ENCODE measurements around the gene JMJD6. TPM values are rescaled to one million over a fixed set of nuclear protein-coding genes. Genes with fewer than 3 reads are reported as not detected.
"Not testable (repeated sequence)": the region's sequence is repeated elsewhere in the genome, so short reads cannot be mapped to it uniquely, and the experiment has no call there.

JMJD6 gene
- total RNA-seq, 1 donor from 2014 or later, result 60.7 TPM

DNA sequence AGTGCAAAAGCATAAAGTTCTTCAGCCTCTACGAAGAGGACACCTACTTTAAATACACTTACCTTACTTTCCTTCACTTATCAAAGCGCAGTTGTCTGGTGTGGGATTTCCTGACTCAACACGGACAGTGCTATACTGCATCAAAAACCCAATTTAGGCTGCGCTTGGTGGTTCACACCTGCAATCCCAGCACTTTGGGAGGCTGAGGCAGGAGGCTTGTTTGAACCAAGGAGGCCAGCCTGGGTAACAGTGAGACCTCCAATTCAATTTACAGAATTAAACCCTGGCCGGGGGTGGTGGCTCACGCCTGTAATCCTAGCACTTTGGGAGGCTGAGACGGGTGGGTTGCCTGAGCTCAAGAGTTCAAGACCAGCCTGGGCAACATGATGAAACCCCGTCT lies 4.1 kb downstream of the JMJD6 start:
- no peak for DNase-seq (ENCODE audit: low spot score)
- intact Hi-C loops (cut with DNase I), result no loop called here

DNA sequence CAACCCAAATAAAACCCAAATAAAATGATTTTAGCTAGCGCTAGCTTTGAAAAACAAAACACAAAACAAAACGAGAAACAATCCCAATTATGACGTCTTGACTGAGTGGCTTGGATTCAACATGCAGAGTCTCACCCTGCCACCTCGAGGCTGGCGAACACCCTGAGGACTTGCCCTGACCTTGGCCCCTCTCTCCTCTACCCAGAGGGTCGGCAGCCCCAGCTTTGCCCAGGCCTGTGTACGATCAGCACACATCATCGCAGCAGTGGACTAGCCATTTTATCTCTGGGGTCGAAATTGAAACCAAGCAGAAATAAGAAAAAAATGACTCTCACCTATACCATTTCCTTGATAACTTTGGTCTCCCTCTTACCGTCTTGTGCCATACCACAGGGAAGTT lies 4.9 kb downstream of the JMJD6 start:
- no peak for DNase-seq (ENCODE audit: low spot score)
- intact Hi-C loops (cut with DNase I), result no loop called here

DNA sequence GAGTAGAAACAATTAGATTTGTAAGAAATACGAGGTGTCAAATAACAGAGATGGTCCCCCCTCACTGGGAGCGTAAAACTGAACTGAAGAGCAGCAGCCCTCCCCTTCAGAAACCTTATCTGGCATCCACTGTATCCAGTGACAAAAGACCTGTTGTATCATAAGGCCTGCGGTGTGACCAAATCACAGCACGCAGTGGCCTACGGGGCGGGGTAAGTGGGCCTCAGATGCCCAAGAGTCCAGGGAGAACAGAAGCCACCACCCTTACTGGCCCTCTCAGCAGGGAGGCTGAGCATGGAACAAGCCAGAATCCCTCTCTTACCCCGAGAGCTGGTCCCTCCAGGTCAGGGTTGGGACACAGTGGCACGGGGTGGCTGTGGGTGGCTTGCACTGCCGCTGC lies 5.5 kb downstream of the JMJD6 start:
- no peak for DNase-seq (ENCODE audit: low spot score)
- intact Hi-C loops (cut with DNase I), result no loop called here

DNA sequence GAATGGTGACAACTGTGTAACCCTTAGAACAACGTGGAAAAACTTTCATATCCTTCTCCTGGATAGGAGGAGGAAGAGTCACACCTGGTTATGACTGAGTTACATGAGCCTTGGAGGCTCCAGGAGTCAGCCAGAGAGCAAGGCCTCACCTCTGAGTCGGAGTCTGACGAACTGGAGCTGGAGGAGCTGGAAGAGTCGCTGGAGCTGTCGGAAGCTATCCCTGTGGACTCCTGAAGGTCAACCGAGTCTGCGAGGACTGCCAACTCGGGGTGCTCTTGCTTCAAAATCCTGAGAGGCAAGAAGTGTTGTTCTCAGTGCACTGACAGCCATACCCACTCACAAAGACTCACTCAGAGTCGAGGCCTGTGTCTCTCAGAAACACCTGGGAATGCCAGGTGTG lies 6.2 kb downstream of the JMJD6 start:
- DNase-seq (ENCODE audit: low spot score), result no peak
- intact Hi-C loops (cut with DNase I), result no loop called here

DNA sequence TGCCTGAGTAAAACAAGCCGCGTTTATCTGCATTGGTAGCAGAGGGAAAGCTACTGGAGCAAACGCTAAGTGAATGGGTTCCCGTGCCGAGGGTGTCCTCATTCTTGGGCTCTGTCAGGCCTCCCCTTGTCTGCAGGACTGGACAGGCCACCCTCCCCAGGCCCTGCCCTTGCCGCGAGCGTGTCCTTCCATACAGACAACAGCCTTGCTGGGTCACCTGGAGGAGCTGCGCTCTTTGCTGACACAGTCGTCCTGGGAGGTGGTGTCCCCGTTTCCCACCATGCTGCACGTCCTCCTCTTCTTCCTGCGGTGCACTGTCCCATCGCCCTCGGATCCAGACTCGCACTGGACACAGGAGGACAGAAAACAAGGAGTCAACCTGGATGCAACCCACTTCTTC lies 7.9 kb downstream of the JMJD6 start:
- DNase-seq (ENCODE audit: low spot score), result no peak
- intact Hi-C loops (cut with DNase I), result loop anchor here (5.0 kb wide), 4 partner anchors 36 to 191 kb away; partner anchors contain the start of gene PRCD

DNA sequence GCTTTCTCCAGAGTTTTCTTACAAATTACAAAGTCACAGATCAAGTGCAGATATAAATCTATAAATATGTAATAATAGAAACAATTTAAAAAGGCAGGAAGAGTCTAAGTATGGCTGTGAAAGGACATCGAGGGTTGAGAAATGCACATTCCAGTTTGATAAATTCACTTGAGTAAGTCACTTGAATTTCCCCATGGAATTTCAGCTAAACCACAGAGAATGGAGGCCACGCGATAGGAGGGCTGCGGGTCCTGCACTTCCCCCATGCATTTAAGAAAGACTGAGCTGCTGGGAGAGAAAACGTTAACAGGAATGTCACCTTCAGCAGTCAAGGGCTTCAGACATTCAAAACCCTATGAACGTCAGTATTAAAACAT lies 9.6 kb downstream of the JMJD6 start:
- intact Hi-C loops (cut with DNase I), result loop anchor here (5.0 kb wide), 4 partner anchors 35 to 190 kb away; partner anchors contain the start of gene PRCD
- no peak for DNase-seq (ENCODE audit: low spot score)

DNA sequence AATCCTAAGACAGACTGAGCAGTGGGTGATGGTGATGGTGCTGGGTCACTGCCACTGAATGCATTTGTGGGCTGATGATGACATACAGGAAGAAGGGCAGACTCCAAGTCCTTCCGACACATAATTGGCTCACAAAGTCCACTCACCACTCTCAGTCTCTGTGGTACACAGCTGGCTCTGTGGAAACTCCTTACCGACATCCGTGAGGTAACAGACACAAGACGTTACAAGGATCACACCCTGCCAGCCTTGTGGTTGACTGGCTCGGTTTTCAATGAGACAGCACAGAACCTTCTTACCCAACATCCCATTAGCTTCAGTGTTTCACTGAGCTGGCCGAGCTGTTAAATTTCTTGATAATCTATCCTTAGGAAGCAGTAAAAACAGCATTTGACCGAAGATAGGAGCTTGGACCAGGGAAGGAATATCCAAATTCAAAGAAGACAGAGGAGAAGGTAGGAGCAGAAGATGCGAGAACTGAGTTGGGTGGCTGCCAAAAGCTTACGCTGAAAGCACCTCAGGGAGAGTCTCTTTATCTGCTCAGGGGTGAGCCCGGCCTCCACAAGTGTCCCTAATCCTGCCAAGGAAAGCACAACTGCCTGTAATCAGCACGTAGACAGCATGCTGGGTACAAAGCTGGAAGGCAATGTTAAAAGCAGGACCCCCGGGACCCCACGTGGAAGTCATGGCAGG lies 10.1 kb downstream of the JMJD6 start:
- intact Hi-C loops (cut with DNase I), result loop anchor here (5.0 kb wide), 4 partner anchors 34 to 189 kb away; partner anchors contain the start of gene PRCD
- DNase-seq (ENCODE audit: low spot score), result peak; percentile 87

DNA sequence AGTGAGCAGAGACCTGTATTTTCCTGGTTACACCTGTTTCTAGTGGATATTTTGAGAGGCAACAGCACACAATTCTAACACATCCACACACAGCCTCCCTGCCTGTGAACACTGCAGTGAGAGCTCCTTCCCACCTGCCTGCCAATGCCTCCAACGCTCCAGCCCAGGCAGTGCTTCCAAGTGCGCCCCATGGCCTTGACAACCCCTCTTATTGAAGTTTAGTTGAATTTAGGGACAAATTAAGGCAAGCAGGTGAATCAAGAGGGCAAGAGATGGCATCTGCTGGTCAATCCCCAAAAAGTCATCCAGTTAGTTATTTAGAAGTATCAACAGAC lies 10.9 kb downstream of the JMJD6 start:
- intact Hi-C loops (cut with DNase I), result loop anchor here (5.0 kb wide), 4 partner anchors 33 to 188 kb away; partner anchors contain the start of gene PRCD
- DNase-seq (ENCODE audit: low spot score), result no peak

DNA sequence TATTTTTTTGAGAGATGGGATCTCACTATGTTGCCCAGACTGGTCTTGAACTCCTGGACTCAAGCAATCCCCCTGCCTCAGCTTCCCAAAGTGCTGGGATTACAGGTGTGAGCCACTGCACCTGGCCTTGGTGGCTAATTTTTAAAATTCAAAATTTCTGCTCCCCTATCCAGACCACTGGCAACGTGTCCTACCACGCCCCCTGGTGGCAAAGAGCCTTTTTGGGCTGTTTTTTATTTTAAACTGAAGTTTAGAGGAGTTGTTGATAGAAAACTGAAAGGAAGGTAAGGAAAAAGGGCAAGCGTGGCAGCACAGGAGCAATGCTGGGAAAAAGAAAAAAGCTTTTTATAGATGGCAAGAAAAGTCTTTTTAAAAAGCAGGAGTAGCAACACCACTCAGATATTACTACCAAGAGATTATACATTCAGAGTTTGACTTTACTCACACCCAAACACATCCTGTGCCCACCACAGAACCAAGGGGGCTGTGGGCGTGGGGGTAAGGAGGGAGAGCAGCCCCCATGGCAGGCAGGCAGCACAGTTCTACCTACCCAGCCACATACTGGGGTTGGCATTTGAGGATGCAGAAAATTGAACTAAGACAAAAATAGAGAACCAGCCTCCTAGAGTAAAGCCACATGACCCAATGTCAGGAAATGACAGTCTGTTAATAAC lies 11.4 kb downstream of the JMJD6 start:
- intact Hi-C loops (cut with DNase I), result loop anchor here (5.0 kb wide), 6 partner anchors 33 to 188 kb away; partner anchors contain the start of gene PRCD

DNA sequence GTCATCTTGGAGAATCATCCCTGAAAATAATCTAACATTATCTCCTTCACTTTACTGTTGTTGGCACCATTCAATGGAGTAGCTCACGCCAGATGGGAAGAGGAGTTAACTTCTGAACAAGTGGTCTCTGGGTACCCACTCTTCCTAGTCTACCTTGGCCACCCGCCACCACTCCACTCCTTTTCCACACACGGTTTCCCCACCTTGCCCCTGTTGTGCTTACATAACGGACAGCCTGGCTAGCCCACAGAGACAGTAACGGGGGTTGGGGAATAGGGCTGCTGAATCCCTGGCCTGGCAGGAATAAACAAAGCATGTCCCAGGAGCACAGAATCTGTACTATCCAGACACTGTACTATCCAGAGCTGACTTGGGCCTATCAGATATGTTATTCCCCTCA lies 12.1 kb downstream of the JMJD6 start:
- intact Hi-C loops (cut with DNase I), result loop anchor here (5.0 kb wide), 2 partner anchors 42 to 157 kb away; no protein-coding TSS in a partner anchor
- no peak for DNase-seq (ENCODE audit: low spot score)

More for the DNA sequence above, 11.4 kb downstream of the JMJD6 start:
- DNase-seq (ENCODE audit: low spot score), result peak; percentile 88

DNA sequence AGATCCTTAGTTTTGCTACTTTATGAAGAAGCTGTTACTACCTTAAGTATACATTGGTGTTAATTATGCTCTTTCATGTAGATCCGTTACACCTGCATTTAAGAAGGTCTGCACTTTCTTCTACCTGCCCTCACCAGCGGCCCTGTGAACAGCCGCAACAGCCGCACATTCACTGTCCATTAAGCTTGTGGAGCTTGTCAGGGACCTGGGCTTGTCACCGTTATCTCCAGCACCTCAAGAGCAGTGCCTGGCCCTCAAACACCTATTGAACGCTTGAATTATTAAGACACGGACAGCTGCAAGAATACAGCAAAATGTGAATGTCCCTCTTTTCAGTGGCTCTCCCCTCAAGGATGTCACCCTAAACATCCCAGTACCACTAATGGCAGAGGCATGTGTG lies 12.6 kb downstream of the JMJD6 start:
- DNase-seq (ENCODE audit: low spot score), result no peak
- intact Hi-C loops (cut with DNase I), result loop anchor here (5.0 kb wide), 2 partner anchors 41 to 156 kb away; no protein-coding TSS in a partner anchor

DNA sequence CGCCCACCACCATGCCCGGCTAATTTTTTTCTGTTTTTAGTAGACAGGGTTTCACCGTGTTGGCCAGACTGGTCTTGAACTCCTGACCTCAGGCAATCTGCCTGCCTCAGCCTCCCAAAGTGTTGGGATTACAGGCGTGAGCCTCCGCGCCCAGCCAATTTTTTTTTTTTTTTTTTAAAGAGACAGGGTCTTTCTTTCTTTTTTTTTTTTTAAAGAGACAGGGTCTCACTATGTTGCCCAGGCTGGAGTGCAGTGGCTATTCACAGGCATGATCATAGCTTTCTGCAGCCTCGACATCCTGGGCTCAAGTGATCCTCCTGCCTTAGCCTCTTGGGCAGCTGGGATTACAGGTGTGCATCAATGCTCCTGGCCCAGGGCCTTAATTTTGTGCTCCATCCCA lies 14.1 kb downstream of the JMJD6 start:
- intact Hi-C loops (cut with DNase I), result loop anchor here (5.0 kb wide), 2 partner anchors 40 to 155 kb away; no protein-coding TSS in a partner anchor
- DNase-seq (ENCODE audit: low spot score), result not testable (repeated sequence)

DNA sequence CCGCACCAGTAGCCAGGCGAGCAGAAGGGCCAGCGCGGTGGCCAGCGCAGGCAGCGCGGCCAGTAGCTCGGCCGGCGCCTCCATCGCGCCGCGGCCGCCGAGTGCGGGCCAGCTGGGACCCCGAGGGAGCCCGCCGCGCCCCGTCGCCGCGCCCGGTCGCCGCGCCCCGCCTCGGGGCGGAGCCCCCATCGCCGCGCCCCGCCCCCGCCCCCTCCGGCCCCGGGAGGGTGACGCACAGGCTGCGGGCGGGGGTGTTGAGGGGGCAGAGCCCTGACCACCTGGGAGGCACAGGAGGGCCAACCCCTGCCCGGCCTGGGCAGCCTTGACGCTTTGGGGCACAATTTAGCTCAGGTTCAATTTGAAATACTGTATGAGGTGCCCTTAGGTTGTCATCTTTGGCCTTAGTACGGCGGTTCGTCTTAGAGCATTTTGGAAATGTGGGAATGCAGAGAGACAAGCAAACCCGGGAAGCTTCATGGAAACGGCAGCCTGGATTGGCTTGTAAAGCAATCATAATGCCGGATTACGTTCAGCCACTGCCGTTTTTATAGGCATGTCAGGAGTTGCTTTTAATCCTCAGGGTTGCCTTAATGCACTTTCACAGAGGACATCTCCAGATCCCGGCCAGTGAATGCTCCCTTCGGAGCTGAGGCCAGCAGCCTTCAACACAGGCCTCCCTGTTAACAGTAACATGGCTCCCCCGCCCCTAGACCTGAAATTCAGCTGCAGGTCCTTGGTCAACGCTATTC lies 15.4 kb downstream of the JMJD6 start, which contains the start of gene MXRA7:
Gene MXRA7 (minus strand): TSS at position 103 of the 749 bp plus-strand sequence. CDS start 19 bp downstream, at position 84.
- intact Hi-C loops (cut with DNase I), result loop anchor here (5.0 kb wide), 2 partner anchors 39 to 154 kb away; no protein-coding TSS in a partner anchor
- DNase-seq (ENCODE audit: low spot score), result peak; percentile 88

DNA sequence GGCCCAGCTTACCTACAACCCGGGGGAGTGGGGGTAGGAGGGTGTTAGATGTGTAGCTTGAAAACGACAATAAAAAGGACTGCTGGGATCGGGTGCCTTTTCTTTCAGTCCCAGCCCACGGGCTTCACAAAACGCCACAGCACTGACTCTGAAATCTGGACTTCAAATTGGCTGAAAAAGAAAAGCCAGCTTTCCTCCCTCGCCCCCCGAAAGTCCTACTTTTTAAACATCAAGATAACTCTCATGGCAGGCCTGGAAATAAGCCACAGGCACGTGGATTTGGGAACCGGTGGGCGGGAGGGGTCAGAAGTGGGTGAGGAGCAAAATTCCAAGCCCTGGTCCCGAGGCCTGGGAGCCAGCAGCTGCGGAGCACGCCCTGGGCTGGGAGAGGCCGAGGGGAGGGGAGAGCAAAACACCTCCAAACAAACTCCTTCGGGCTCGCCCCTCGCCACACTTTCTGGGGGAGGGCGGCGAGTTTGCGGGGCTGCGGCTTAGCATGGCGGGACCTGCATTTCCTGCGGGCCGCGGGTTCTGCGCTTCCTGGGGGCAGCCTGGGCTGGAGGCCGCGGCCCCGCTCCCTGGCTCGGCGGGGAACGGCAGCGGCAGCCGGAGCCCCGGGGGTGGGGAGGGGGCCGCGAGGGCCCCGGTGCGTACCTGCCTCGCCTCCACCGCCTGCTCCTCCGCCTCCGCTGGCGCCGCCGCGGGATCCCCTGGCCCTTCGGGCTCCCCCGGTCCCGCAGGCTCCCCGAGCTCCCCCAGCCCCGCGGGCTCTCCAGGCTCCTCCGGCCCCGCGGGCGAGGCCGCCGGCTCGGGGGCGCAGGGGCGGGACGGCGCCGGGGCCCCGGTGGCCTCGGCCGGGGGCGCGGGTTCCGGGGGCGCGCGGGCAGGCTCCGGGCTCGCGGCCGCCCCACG lies 16.2 kb downstream of the JMJD6 start:
- intact Hi-C loops (cut with DNase I), result loop anchor here (1.0 to 5.0 kb wide), 4 partner anchors 10 to 153 kb away; no protein-coding TSS in a partner anchor
- not testable (repeated sequence) for DNase-seq (ENCODE audit: low spot score)

DNA sequence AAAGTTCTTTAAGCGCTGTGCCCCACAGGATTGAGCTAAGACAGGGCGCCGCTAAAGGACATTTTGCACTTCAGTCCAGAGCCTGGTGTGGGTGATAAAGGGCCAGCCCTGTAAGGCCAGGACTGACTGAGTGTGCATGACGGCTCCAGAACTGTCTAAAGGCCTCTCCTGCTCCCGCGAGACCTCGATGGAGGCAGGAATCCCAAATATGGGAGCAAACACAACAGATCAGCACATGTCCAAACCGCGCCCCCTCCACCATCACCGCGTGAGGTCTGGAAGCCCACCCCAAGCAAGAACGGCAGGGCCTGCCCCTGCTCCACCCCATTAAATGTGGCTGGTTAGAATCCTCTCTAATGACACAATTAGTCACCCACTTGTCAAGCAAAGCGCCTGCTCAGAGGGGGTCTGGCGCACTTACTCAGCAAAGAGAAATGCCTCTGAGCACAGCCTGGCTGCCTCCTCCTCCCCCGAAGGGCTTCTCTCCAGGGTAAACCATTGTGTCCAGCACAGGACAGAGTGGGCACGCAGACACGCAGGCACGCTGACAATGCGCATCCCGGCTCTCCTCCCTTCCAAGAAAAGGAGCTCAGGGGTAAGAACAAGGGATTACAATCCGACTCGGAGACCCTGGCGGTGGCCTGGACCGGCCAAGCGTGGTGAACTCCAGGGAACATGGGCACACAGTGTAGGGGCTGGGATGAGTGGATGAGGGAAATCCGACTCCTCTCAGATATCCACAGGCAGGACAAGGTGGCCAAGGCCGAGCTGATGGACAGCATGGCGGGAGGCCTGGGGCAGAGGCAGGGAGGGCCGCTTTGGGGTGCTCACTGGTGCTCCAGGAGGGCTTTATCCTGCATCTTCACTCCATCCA lies 17.1 kb downstream of the JMJD6 start:
- DNase-seq (ENCODE audit: low spot score), result peak; percentile 92
- intact Hi-C loops (cut with DNase I), result loop anchor here (1.0 to 2.0 kb wide), 2 partner anchors 9 to 21 kb away; no protein-coding TSS in a partner anchor

DNA sequence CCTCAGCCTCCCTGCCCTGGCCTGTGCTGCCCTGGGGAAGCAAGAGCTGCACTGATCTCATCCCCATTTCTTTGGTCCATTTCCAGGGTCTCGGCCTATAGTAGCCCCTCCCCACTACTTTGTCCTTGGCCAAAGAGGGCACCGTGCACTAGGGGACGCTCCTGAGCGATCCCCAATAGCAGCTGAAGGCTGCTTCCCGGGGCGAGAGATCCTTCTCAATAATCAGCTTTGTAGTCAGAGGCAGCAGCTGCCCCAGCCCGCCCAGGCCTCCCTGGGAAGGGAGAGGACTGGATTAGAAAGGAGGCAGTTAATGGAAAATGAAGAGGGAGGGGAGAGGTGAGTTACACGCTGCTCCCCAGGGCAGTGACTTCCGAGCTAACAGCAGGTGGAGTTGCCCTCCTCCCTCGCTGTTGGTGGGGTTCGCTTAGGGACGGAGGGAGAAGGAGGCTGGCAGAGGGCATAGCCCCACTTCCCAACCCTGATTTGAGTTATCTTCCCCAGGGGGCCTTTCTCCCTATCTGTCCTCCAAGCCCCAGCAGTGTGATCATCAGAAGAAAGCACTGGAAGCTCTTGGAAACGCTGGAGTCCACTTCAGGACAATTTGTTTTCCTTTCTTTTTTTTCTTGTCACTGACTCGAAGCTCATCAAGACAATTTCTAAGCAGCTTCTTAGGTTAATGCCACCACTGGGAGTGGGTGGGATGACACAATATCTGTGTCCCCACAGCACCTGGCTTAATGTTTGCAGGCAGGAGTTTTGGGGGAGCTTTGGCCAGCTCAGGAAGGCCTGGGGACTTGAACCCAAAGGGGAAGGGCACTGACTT lies 18.2 kb downstream of the JMJD6 start:
- DNase-seq (ENCODE audit: low spot score), result no peak
- intact Hi-C loops (cut with DNase I), result loop anchor here (2.0 kb wide), 1 partner anchor 19 kb away; no protein-coding TSS in a partner anchor

DNA sequence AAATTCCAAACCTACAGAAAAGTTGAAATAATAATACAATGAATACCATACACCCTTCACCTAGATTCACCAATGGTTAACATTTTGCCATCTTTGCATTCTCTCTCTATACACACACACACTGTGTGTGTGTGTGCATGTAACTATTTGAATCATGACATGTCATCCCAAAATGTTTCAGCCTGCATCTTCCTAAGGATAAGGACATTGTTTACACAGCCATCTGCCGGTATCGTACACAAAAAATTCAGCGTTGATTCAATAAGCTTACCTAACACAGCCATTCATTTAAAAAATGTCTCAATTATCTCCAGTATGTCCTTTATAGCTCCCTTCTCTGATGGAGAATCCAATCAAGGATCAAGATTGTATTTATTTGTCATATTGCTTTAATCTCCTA lies 19.6 kb downstream of the JMJD6 start:
- no peak for DNase-seq (ENCODE audit: low spot score)
- intact Hi-C loops (cut with DNase I), result no loop called here
